SK-N-SH (cell line): Measurements from ENCODE around the gene NLGN1. TPM values are rescaled to one million over a fixed set of nuclear protein-coding genes. Genes with fewer than 3 reads are reported as not detected.

ENCODE experiments used
- CTCF ChIA-PET: fragments of 300-600, 350-600 bp; formaldehyde crosslinking; extraction: SDS; loops from one replicate; lab custom pipeline; 2021; lab: Yijun Ruan, JAX
- POLR2A ChIA-PET: fragments of 350-600 bp; sonication (Branson Sonifier 250); formaldehyde crosslinking; extraction: SDS; loops from one replicate; lab custom pipeline; 2020; ENCODE audit warnings: antibody characterized with exemption, inconsistent platforms; lab: Yijun Ruan, JAX
- DNase-seq: peaks from one replicate; pipeline ENCODE4 v3.0.0; 2012
- H2AFZ ChIP-seq: fragments of 200-600 bp; sonication (generic); 2 replicates; pipeline ENCODE4 v1.8.1; 2016; ENCODE audit warnings: antibody characterized with exemption, mild to moderate bottlenecking, low read depth
- H3F3A ChIP-seq: fragments of 200-600 bp; sonication (generic); replicated peaks from 2 replicates; pipeline ENCODE3; 2016; ENCODE audit warnings: antibody characterized with exemption, mild to moderate bottlenecking; ENCODE audit not compliant: insufficient read depth
- H3K27ac ChIP-seq, 2 experiments: fragments of 200-500 bp in 1 of 2; fragments of 200-600 bp in 1 of 2; sonication (Bioruptor generic) in 1 of 2; sonication (generic), shearing (Covaris generic) in 1 of 2; 2 replicates each; pipeline versions ENCODE4 v1.5.1 to v1.6.1; 2014 to 2016; ENCODE audit warnings: low read depth in 2 of 2, inconsistent platforms in 1 of 2, low read length in 1 of 2, mild to moderate bottlenecking in 1 of 2, mixed read lengths in 1 of 2
- H3K27me3 ChIP-seq: fragments of 200-600 bp; sonication (generic), shearing (Covaris generic); 2 replicates; pipeline ENCODE4 v1.6.1; 2016; ENCODE audit warnings: mixed run types; ENCODE audit not compliant: insufficient read depth
- H3K36me3 ChIP-seq, 2 experiments: fragments of 200-500 bp in 1 of 2; fragments of 200-600 bp in 1 of 2; sonication (Bioruptor generic) in 1 of 2; sonication (generic) in 1 of 2; replicated peaks in 1 of 2; 2 replicates each; pipeline versions ENCODE3 to v1.5.1; 2014 to 2016; ENCODE audit warnings: low read length in 1 of 2, mild to moderate bottlenecking in 1 of 2; ENCODE audit not compliant: insufficient read depth in 2 of 2, control insufficient read depth in 1 of 2
- H3K4me1 ChIP-seq, 2 experiments: fragments of 200-500 bp in 1 of 2; fragments of 200-600 bp in 1 of 2; sonication (Bioruptor generic) in 1 of 2; sonication (generic), shearing (Covaris generic) in 1 of 2; 2 replicates each; pipeline versions ENCODE4 v1.5.1 to v1.6.1; 2014 to 2016; ENCODE audit warnings: low read depth in 1 of 2, low read length in 1 of 2, mixed run types in 1 of 2; ENCODE audit not compliant: insufficient read depth in 2 of 2, control insufficient read depth in 1 of 2
- H3K4me2 ChIP-seq: fragments of 200-600 bp; sonication (generic), shearing (Covaris generic); 2 replicates; pipeline ENCODE4 v1.6.1; 2017; ENCODE audit warnings: mixed run types
- H3K4me3 ChIP-seq, 2 experiments: fragments of 200-500 bp in 1 of 2; fragments of 200-600 bp in 1 of 2; sonication (Bioruptor generic) in 1 of 2; sonication (generic), shearing (Covaris generic) in 1 of 2; 2 replicates each; pipeline versions ENCODE4 v1.5.1 to v1.8.1; 2014 to 2016; ENCODE audit warnings: low read depth in 2 of 2, inconsistent platforms in 1 of 2, low read length in 1 of 2, mild to moderate bottlenecking in 1 of 2, mixed read lengths in 1 of 2, moderate library complexity in 1 of 2
- H3K79me2 ChIP-seq: fragments of 200-600 bp; sonication (generic); 2 replicates; pipeline ENCODE4 v1.8.1; 2017; ENCODE audit warnings: mild to moderate bottlenecking; ENCODE audit not compliant: insufficient read depth
- H3K9ac ChIP-seq: fragments of 200-600 bp; sonication (generic); 2 replicates; pipeline ENCODE4 v1.6.1; 2017; ENCODE audit warnings: mixed run types
- H3K9me2 ChIP-seq: fragments of 200-600 bp; sonication (generic); 2 replicates; pipeline ENCODE4 v1.6.1; 2017; ENCODE audit warnings: mixed run types
- H3K9me3 ChIP-seq: fragments of 200-600 bp; sonication (generic); 2 replicates; pipeline ENCODE4 v1.6.1; 2017; ENCODE audit warnings: mixed run types, mild to moderate bottlenecking, moderate library complexity
- H4K20me1 ChIP-seq: fragments of 200-600 bp; sonication (generic); 2 replicates; pipeline ENCODE4 v1.6.1; 2017; ENCODE audit warnings: mild to moderate bottlenecking, mixed run types; ENCODE audit not compliant: insufficient read depth
- CHD2 ChIP-seq: fragments of 150-350 bp; IDR thresholded peaks from 2 replicates; pipeline ENCODE4 v1.6.1; 2018; ENCODE audit warnings: low read length; ENCODE audit not compliant: partially characterized antibody
- CTCF ChIP-seq: fragments of 200-600 bp; sonication (generic); IDR thresholded peaks from 2 replicates; pipeline ENCODE4 v1.6.1; 2017; ENCODE audit warnings: antibody characterized with exemption, mild to moderate bottlenecking, moderate library complexity
- EP300 ChIP-seq, 2 experiments: IDR thresholded peaks; 2 replicates each; pipeline versions ENCODE4 v1.4.0 to v1.6.1; 2012; ENCODE audit warnings: borderline replicate concordance in 1 of 2, low read depth in 1 of 2, low read length in 1 of 2
- EZH2phosphoT487 ChIP-seq: fragments of 200-600 bp; sonication (generic); IDR thresholded peaks from 2 replicates; pipeline ENCODE4 v1.6.1; 2017; ENCODE audit warnings: low read depth, mixed run types, mild to moderate bottlenecking, antibody characterized with exemption, moderate library complexity, borderline replicate concordance
- FOSL2 ChIP-seq: IDR thresholded peaks from 2 replicates; pipeline ENCODE4 v1.4.0; 2012; ENCODE audit warnings: low read depth, mild to moderate bottlenecking, moderate library complexity, borderline replicate concordance
- GABPA ChIP-seq: IDR thresholded peaks from 2 replicates; pipeline ENCODE4 v1.4.0; 2012; ENCODE audit warnings: low read depth, mild to moderate bottlenecking
- GATA2 ChIP-seq: sonication (generic); formaldehyde crosslinking; IDR thresholded peaks from 2 replicates; pipeline ENCODE4 v1.5.0; 2020; ENCODE audit warnings: mild to moderate bottlenecking, missing genetic modification reagents
- MXI1 ChIP-seq: IDR thresholded peaks from 2 replicates; pipeline ENCODE4 v1.6.1; 2012; ENCODE audit warnings: mild to moderate bottlenecking, low read depth, low read length, improper control_type of control experiment
- NFIC ChIP-seq: IDR thresholded peaks from 2 replicates; pipeline ENCODE4 v1.4.0; 2012; ENCODE audit warnings: borderline replicate concordance
- NRF1 ChIP-seq: IDR thresholded peaks from 2 replicates; pipeline ENCODE4 v1.6.1; 2012; ENCODE audit warnings: low read depth, mild to moderate bottlenecking, low read length
- POLR2AphosphoS5 ChIP-seq: IDR thresholded peaks from 2 replicates; pipeline ENCODE4 v1.6.1; 2012; ENCODE audit warnings: low read depth, low read length
- RAD21 ChIP-seq: IDR thresholded peaks from 2 replicates; pipeline ENCODE4 v1.6.1; 2012; ENCODE audit warnings: mild to moderate bottlenecking, low read length
- RCOR1 ChIP-seq: fragments of 150-350 bp; IDR thresholded peaks from 2 replicates; pipeline ENCODE4 v1.6.1; 2017; ENCODE audit warnings: antibody characterized with exemption, low read length
- SIN3A ChIP-seq: IDR thresholded peaks from 2 replicates; pipeline ENCODE4 v1.6.1; 2012; ENCODE audit warnings: low read depth, mild to moderate bottlenecking, low read length, moderate library complexity, borderline replicate concordance
- SMC3 ChIP-seq: IDR thresholded peaks from 2 replicates; pipeline ENCODE4 v1.6.1; 2012; ENCODE audit warnings: low read depth, low read length, improper control_type of control experiment
- TAF1 ChIP-seq: IDR thresholded peaks from 2 replicates; pipeline ENCODE4 v1.6.1; 2012; ENCODE audit warnings: low read depth, mild to moderate bottlenecking, low read length, moderate library complexity, borderline replicate concordance
- ZBTB33 ChIP-seq: IDR thresholded peaks from 2 replicates; pipeline ENCODE4 v1.4.0; 2012; ENCODE audit warnings: low read depth, borderline replicate concordance
- WGBS: methylation state at CpG from one replicate; pipeline ENCODE4 v1.1.6; 2017; ENCODE audit warnings: low lambda C conversion rate; 5-methylcytosine and 5-hydroxymethylcytosine counted together
- polyA plus RNA-seq, 3 experiments: library from polyadenylated mRNA; depleted of rRNA; stranded (reverse); fragments of >200 nt; gene quantifications; 2 replicates each; pipeline ENCODE4 v1.2.3, GENCODE V29; 2012
- TF ChIP-seq, protein P1 (sequence below): fragments of 150-350 bp; IDR thresholded peaks from 2 replicates; pipeline ENCODE4 v1.6.1; 2016; ENCODE audit warnings: mild to moderate bottlenecking, low read depth, low read length
- TF ChIP-seq, protein P2 (sequence below): IDR thresholded peaks from 2 replicates; pipeline ENCODE4 v1.4.0; 2012; ENCODE audit warnings: low read depth, borderline replicate concordance
- TF ChIP-seq, protein P3 (sequence below): IDR thresholded peaks from 2 replicates; pipeline ENCODE4 v1.4.0; 2012; ENCODE audit warnings: low read depth

Gene NLGN1
- polyA plus RNA-seq, 1 of the 3 experiments (the other 2 are of a cell fraction), result 1.5 TPM

DNA sequence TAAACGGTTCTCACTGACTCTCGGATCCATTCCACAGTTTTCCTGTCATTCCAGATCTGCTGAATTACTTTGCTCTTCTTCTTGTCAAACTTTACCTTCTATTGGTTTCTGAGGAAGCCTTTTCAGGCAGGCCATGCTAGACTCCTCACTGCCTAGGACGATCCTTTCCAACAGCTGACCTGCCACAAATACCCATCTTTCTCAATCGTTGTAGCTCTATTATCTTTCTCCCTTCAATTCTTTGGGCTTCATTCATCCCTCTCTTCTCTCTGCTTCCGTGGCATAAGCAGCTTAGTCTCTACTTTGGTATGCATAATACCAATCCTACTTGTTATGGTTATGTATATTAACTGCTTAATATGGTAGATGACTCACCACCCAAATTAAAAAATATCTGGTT lies 421.8 kb downstream of the NLGN1 start (continued):
- no peak for TF ChIP-seq RCOR1
- no peak for TF ChIP-seq GATA2
- TF ChIP-seq MXI1, result no peak
- no peak for TF ChIP-seq SMC3
- TF ChIP-seq, all 33 proteins: peak for 0

- H3K27me3 ChIP-seq, result no peaks in the 10 kb centered on the region
- ChIA-PET POLR2A (no interaction called here), CTCF (no interaction called here)
- no peak for DNase-seq
- TF ChIP-seq NRF1 (no peak), FOSL2 (peak; percentile 7; the same call in 1 of the 2 replicates), RAD21 (no peak)
- TF ChIP-seq, all 33 proteins: peak for 1
- H3K4me1 ChIP-seq, result no peaks in the 10 kb centered on the region
- no peaks in the 10 kb centered on the region for H3K79me2 ChIP-seq
- no peak overlapping the region for H3K27ac ChIP-seq
- peak overlapping the region; percentile 76; the same call in 1 of the 2 replicates for H2AFZ ChIP-seq
- 78% methylated on average over 1 of the region's 1 CpG for WGBS
- no peaks in the 10 kb centered on the region for H3K9me2 ChIP-seq
- no peak overlapping the region for H3K4me3 ChIP-seq
- H3K4me2 ChIP-seq, result no peak overlapping the region
- no peaks in the 10 kb centered on the region for H3K36me3 ChIP-seq
- peaks cover 4% of the 10 kb centered on the region for H3F3A ChIP-seq
- H3K9ac ChIP-seq, result no peak overlapping the region
- no peaks in the 10 kb centered on the region for H4K20me1 ChIP-seq
- H3K9me3 ChIP-seq, result no peaks in the 10 kb centered on the region
These were observed 426.4 kb downstream of the NLGN1 start for GRCh38 chr3:173823911-173824460.

GRCh38 chr3:173825730-173826129 lies 428.2 kb downstream of the NLGN1 start:
- Histone ChIP-seq H3K4me3 (no peak overlapping the region), H2AFZ (peak overlapping the region; percentile 27; the same call in 1 of the 2 replicates), H4K20me1 (no peaks in the 10 kb centered on the region), H3K4me1 (no peaks in the 10 kb centered on the region), H3K9me3 (no peaks in the 10 kb centered on the region), H3K36me3 (no peaks in the 10 kb centered on the region), H3K27me3 (no peaks in the 10 kb centered on the region), H3K27ac (no peak overlapping the region), H3K9ac (no peak overlapping the region), H3K9me2 (no peaks in the 10 kb centered on the region), H3K4me2 (no peak overlapping the region), H3K79me2 (no peaks in the 10 kb centered on the region), H3F3A (peaks cover 4% of the 10 kb centered on the region)
- POLR2A ChIA-PET, result no interaction called here
- CTCF ChIA-PET, result no interaction called here
- DNase-seq, result no peak
- 20% methylated on average over 1 of the region's 1 CpG for WGBS
- TF ChIP-seq NFIC, result no peak
- no peak for TF ChIP-seq ZBTB33
- TF ChIP-seq RAD21, result no peak
- TF ChIP-seq, protein P1, sequence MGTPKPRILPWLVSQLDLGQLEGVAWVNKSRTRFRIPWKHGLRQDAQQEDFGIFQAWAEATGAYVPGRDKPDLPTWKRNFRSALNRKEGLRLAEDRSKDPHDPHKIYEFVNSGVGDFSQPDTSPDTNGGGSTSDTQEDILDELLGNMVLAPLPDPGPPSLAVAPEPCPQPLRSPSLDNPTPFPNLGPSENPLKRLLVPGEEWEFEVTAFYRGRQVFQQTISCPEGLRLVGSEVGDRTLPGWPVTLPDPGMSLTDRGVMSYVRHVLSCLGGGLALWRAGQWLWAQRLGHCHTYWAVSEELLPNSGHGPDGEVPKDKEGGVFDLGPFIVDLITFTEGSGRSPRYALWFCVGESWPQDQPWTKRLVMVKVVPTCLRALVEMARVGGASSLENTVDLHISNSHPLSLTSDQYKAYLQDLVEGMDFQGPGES, result no peak
- no peak for TF ChIP-seq SIN3A
- no peak for TF ChIP-seq SMC3
- no peak for TF ChIP-seq CHD2
- TF ChIP-seq, protein P2, sequence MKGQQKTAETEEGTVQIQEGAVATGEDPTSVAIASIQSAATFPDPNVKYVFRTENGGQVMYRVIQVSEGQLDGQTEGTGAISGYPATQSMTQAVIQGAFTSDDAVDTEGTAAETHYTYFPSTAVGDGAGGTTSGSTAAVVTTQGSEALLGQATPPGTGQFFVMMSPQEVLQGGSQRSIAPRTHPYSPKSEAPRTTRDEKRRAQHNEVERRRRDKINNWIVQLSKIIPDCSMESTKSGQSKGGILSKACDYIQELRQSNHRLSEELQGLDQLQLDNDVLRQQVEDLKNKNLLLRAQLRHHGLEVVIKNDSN, result no peak
- TF ChIP-seq CTCF, result no peak
- no peak for TF ChIP-seq NRF1
- TF ChIP-seq, protein P3, sequence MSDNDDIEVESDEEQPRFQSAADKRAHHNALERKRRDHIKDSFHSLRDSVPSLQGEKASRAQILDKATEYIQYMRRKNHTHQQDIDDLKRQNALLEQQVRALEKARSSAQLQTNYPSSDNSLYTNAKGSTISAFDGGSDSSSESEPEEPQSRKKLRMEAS, result no peak
- no peak for TF ChIP-seq TAF1
- TF ChIP-seq EP300 (IDR thresholded peaks at IDR 0.05; ENCODE audit: borderline replicate concordance in 1 of 2, low read depth in 1 of 2, low read length in 1 of 2), result no peak
- TF ChIP-seq POLR2AphosphoS5, result no peak
- no peak for TF ChIP-seq GABPA
- no peak for TF ChIP-seq EZH2phosphoT487
- TF ChIP-seq MXI1, result no peak
